MM.1S (cell line): ENCODE data around the gene C1QTNF3.

Experiments used
- CTCF ChIP-seq: fragments of 300-600 bp; sonication (generic); IDR thresholded peaks from 2 replicates; pipeline ENCODE4 v1.5.1; 2016; ENCODE audit warnings: antibody characterized with exemption, low read length, mixed read lengths
- EZH2phosphoT487 ChIP-seq: fragments of 300-600 bp; sonication (generic); IDR thresholded peaks from 2 replicates; pipeline ENCODE4 v1.6.1; 2018; ENCODE audit warnings: antibody characterized with exemption, low read length

DNA sequence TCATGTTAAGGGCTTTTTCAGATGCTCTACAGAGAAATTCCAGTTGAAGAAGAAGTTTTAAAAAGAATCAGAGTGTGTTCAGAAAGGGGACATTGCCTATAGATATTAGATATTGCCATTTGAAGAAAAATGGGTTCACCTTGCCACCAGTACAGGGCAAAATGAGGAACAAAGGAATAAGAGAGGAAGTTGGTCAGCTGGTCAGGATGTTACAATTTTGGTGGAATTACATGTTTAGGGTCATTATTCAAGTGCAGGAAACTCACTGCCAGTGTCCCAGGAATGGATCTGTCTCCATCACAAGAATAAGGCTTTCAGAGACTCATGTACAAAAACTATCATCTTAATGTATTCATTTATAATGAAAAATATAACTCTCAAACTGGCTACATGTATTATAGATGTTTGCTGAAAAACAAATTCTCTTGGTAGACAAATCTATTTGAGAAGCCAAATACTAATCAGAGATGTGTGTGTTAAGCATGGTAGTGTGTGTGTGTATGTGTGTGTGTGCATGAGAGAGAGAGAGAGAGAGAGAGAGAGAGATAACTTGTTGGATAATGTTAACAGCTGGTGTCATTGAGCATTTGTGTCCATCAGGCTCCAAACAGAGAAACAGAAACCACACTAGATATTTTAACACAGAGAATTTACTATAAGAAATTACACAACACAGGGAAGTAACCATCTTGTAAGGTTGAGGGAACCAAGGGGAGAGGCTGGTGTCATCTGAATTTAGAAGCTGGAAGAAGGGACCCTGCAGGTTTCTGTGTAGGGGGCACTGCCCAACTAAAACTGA lies 5.0 kb upstream of the C1QTNF3 start:
- TF ChIP-seq CTCF, result no peak
- no peak for TF ChIP-seq EZH2phosphoT487
